Right kidney (tissue), 1 donor: ENCODE measurements around the gene MYLK4.

ENCODE experiments used
- DNase-seq: peaks from one replicate; pipeline ENCODE4 v3.0.0-alpha.2; 2016

The MYLK4 gene

DNA sequence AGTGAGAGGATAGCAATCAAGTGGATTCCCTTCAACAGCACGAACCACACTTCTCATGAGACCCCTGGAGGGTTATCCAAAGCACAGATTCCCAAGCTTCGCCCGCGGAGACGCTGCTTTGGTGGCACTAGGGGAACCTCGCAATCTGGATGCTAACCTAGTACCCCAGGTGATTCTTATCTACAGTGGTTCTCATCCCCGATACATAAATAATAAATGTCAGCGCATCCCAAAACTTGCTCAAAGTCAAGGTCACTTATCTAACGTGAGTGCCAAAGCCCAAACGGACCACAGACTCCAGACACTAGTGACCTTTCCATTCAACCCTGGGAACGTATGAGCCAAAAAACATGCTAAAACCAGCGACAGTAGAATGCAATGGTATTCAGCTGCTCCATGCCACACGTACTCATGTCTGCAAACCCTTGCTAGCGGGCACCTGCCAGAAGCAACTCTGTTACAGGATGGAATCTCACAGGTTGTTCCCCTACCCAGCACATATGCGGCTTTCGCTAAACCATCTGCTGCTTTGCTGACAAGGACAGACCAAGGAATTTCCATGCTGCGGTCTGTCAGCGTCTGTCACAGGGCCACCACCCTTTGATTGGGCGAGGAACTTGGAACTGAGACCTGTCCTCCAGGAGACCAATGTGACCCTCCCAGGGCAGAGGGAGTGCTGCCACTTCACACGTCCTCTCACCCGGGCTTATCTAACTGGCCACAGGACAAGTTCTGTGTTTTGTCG is 16.8 kb downstream of the MYLK4 start:
- DNase-seq, result no peak

DNA sequence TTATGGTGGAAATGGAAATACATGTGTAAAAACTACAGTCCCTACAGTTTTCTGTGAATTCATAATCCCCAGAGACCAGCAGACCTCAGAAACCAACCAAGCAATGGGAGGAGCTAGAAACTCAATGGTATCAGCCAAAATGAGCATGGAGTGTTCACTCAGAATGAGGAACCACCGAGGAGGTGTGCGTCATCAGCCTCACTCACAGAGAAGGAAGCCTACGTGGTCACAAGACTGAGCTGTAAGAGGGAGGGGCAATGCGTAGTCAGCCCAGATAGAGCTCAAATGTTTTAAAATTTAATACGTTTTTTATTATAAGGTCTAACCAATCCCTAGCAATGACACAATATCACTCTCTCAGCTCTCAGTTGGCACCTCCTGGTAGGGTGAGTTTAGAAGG is 17.4 kb downstream of the MYLK4 start:
- DNase-seq, result no peak

DNA sequence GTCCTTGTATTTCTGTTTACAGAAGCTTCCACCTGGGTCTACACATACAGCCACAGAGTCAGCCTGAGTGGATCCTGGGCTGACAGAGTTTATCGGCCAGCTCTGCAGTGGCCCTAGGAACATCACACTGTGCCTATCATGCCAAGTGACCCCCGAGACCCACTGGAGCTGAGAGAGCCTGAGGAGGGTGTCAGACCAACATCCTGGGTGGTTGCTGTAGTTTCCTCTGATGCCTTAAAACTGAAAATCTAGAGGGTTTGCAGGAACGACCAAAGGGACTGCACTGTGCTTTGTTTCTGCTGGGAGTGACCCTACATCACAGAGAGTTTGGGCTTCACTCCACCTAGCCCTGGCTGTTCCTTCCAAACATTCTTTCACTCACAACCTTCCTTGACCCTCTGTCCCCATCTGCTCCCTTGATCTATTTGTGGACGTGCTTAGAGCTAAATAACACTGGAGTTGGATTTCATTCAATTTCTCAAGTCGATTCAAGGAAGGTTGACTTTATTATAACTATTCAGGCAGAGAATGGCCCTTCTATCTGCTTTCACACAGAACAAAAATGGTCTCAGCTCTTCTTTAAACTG is 18.1 kb downstream of the MYLK4 start:
- DNase-seq, result no peak

DNA sequence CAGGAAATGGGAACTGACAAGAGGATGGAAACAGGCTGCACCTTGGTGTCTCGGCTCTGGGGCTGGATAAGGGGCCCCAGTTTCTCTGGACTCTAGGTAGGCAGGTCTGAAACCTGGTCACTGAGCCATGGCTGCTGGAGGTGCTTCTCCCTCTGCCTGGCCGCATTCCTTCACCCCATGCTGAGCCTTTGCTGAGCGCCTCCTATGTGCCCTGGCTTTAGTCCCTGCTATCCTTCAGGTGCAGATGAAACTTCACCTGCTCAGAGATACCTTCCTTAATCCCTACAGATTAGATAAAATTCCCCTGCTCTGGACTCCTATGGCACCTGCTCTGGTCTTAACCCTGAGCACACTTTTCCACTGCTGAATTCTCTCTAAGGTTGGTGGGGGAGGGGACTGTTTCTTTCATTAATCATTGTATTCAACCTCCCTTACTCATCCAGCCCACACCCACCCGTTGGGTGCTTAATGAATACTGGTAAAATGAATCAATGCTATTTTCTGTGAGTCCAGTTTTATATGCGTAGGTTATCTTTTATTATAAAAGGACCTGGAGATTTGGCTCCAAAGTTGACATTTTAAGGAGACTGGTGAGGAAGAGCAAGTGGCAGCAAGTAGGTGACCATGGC is 19.3 kb downstream of the MYLK4 start:
- DNase-seq, result no peak

DNA sequence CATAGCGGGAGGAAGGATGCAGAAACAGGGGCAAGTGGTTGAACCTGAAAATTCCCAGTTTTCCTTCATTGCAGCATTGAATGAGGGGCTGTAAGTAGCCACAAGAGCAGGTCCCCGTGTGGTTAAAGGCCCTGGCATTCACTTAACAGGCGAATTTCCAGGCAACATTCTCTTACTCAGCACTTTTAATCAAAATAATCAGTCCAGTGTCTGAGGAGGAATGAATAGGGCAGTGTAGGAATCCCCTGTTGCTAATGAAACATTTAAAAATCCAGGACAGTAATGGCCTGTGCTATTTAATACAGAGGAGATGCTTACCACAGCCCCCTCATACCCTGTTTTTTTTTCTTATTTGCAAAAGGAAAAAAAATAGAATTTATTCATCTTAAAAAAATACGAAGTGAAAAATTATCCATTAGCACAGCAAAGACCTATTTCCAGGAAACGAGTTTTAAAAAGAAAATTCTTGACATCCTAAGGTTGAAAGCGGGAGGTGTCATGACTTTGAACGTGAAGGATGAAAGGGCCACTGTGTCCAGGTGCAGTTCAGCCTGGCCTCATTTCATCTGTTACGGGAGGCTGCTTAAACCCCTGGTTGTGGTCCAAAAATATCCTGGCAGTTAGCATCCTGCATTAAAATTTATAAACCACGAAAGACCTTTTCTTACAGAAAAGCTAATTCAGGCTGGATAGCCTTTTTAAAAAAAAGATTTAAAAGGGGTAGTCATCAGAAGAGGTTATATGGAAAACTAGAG is 20.2 kb downstream of the MYLK4 start:
- DNase-seq, result no peak

DNA sequence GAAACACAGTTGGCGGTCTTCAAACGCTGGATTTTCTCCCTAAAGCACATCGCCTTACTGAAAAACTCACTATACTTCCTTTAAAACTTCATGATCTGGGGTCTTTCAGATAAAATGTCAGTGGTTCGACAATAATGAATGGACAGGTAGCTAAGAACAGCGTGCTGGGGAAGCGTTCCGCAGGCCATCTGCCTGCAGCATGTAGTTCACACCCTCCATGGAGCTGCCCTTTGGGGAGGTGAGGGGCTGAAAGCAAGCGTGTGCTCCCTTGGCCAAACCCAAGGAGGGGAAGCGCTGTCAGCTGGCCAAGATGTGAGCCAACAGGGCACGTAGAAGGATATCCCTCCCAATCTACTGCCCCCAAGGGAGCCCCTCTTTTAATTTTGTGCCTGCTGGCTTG is 20.8 kb downstream of the MYLK4 start:
- DNase-seq, result no peak

DNA sequence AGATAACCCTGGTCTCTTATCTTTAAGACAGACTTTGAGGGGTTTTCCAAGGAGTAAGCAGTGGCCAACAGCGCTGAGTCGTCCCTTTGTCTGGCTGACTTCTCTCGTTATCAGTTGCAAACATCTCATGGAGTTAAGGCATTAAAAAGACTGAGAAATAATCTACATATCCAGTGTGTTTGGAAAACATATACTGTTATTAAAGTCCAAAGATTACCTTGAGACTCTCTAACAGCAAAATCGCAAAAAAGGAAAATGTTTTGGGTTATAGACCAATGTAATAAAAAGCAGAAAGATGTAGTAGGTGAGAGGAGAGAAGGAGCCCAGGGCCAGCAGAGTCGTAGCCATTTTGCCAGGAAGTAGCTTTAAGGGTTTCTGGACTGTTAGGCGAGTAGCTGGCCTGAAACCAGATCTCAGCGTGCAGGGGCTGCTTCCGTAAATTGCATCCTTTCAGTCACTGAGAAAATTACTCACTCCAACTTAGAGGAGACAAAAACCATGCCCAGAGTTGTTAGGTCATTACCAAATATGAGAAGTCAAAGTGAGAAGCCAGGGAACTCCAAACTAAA is 24.6 kb downstream of the MYLK4 start:
- DNase-seq, result no peak

DNA sequence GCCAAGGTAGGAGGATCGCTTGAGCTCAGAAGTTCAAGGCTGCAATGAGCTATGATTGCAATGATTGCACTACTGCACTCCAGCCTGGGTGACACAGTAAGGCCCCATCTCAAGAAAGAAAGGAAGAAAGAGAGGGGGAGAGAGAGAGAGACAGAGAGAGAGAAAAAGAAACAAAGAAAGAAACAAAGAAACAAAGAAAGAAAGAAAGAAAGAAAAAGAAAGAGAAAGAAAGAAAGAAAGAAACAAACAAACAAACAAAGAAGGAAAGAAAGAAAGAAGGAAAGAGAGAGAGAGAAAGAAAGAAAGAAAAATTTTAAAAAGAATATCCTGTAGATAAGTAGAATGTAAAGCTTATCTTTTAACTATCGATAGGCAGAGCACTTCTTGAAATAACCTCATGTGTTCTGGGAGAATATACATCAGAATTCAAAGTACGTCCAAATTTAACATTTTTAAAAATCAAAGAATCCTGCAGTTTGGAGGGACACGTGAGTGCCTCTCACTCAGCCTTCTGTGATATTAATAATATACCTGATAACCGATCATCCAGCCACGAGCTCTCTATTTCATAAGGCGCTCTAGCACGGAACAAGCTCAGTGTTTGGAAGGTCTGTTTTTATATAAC is 25.2 kb downstream of the MYLK4 start:
- no peak for DNase-seq

DNA sequence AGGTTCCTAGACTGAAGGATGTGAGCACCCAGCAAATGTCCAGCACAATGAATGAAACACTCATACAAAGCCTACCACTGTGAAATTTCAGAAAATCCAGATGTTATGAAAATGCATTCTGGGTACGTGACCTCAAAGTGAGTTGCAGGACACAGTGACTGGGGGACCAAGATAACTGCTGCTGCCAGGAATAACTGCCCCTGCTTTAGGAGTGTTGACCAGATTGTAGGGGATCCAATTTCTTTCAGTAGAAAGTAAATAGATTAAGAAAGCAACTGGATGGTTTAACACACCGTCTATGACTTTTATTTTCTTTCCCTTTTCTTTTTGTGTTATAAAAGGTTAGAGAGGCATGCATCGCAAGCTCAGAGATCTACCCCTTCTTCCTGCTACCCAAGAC is 29.5 kb downstream of the MYLK4 start:
- DNase-seq, result no peak

DNA sequence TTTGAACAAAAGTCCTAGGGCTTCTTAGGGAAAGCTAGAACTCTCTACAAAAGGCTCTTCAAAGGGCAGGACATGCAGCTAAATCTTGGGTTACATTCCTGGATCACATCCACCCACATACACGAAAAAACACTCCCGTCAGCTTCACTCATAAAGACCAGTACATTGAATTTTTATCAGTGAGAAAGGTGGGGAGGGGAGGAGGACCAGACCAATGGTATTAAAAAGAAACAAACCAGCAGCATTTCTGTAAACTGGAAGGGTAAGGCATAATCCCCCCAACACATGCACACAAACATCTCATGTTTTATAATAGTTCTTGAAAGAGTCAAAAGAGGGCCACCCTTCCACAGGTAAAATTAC is 31.6 kb downstream of the MYLK4 start:
- no peak for DNase-seq

DNA sequence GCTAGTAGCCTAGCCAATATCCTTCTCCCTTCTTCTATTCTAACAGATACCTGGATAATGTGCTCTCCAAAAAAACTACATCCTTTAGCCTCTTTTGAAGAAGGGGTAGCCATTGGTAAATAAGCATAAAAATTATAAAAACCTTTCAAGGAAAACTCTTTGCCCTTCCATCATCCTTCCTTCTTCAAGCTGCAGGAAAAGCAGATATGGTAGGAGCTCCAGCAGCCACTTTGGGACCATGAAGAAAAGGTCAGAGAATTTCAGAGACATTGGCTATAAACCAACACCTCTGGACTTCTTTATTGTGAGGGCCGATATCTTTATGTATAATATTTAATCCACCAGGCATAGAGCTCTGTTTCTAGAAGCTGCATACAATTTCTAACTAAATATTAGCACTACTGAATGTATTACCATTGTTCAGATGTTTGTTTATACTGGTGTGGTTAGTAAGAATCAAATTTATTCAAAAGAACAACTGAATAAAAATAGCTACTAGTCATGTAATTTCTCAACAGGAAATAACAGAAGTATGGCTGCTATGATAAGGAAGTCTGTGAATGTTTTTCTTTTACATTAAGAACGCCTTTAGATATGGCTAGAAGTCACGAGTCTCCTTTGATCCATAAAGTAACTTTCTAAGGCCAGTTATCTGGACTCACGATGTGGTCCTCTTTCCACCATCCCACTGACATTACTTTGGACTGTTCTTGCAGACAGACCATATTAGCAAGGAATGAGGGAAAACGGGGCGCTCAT is 32.2 kb downstream of the MYLK4 start:
- no peak for DNase-seq

DNA sequence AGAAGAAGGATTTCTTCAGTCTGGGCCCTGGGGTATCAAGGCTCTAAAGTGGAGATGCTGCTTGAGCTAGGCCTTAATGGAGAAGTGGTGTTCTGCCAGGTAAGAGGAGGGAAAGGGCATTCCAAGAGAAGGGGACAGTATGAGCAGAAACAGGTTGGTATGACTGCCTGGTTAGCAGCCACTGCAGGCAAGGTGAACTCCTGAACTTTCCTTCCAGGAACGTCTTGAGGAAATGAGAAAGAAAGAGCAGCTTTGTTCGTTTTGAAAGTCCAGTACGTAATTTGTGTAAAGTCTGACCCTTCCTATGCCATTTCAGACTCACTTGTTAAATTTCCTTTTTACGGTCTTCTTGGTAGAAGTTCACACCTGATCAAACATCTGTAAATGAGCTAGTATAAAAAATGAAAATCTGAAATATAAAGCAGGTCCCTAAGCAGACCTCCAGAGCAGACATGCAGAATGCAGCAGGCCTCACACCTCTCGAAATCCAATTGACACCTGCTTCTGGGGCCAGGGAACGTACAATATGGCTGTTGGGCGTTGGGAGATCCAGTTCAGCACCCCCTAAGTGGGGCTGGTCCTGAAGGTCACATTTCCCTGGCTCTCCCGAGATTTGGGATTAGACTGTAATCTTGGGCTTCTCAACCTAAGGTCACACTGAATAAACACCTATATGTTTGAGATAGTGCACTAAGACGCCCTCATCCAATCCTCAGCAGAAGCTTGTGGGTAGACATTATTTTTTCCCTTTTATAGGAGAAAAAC is 33.6 kb downstream of the MYLK4 start:
- DNase-seq, result no peak

DNA sequence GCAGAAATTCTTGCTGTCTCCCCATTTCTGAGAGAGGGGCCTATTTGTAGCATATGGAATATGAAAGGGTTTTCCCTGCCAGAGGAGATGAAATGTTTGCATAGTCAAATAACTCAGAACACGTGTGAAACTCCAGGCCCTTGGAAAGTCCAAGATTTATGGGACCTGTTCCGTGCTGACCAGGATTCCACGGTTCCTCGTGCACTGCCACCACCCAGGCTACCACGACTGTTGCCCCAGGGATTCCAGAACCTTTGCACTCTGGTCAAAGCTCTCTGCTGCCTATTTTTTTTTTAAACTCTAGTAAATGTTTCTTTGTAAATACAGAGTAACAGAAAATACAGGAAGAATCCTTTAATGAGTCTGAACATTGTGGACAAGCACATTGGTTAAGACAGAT is 35.0 kb downstream of the MYLK4 start:
- DNase-seq, result no peak

DNA sequence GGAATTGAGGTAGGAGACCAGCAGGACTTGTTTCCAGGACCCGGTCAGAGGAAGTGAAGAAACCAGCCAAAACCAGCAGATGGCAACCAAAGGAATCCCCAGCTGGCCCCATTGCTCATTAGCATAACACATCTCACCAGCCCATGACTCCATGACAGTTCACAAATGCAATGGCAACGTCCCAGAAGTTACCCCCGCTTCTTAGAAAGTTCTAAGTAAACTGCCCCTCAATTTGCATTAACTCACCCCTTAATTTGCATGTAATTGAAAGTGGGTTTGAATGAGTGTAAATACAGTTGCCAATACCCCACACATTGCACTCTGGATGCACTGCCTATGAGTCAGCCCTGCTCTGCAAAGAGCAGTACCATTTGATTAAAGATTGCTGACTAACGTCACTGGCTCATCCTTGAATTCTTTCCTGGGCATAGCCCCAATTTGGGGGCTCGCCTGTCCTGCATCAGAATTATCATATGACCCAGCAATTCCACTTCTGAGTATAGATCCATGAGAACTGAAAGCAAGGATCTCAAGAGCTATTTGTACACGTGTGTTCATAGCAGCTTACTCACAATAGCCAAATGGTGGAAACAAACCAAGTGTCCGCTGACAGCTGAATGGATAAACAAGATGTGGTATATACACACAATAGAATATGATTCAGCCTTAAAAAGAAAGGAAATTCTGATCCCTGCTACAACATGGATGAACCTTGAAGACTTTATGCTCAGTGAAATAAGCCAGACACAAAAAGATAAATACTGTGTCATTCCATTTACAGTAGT is 36.4 kb downstream of the MYLK4 start:
- no peak for DNase-seq

DNA sequence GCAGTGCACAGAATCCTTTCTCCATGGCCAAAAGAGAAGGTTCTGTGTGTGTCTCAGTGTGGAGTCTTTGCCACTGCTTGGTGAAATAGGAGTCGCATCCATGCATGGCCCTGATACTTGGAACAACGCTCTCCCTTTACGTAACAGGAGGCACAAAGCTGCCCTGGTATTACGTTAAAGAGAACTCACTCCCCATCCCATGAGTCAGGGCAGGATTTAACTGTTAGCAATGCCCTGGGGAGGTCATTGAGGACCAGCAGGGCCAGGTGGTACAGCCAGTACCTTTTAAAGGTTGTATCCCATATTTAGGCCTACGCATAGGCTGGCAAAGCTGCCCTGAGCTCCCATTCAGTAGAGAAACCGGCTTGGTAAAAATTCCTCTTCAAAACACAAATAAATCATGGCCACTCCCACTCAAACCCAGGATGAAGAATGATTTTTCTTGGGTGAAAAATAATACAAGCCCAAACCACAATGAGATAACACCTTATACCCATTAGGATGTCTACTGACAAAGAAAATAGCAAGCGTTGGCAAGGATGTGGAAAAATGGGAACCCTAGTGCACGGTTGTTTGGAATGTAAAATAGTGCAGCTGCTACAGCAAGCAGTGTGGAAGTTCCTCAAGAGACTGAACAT is 37.1 kb downstream of the MYLK4 start:
- DNase-seq, result no peak

DNA sequence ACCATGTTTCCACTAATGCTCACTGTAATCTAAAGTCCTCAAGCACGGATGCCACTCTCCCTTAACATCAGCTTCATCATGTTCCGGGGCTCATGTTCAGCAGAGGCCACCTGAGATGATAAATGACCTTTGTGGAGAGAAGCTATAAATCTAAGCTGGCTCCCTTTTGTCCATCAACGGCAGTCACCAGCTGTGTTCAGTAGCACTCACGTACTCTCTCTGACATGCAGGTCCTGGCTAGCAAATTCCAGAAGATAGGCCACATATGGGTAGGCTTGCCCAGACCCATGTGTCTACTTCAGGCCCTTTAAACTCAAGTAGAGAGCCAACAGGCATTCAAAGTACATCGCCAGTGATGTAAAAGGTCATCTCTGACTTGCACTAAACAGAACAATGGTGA is 38.6 kb downstream of the MYLK4 start:
- no peak for DNase-seq

DNA sequence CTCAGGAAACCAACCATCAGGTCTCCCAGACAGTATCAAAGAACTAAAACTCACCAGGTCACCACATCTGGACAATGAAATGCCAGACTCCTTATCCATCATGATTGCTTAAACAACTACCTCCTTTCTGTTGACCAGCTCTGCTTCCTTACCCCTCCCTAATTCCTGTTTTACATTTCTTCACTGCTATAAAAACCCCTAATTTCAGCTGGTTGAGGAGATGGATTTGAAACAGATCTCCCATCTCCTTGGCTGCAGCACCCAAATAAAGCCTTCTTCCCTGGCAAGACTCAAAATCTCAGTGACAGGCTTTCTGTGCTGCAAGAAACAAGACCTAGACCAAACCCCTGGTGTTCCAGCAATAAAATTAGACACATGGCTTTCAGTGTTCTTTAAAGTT is 40.3 kb downstream of the MYLK4 start:
- DNase-seq, result no peak

DNA sequence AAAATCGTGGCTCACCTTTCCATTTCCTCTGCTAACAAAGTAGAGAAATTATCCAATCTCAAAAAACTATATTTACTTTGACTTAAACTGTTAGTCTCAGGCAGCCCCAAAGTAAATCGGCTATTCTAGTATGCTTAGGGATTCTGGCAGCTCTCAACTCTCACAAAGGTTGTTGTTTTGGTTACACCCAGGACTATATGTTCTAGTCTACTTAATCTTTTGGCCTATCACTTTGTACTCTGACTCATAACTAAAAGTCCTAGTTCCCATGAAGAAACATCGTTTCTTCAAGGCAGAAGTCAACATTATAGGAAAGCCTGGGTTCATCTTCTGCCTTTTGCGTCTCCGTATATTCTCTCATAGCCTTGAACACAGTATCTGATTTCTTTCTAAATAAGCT is 42.3 kb downstream of the MYLK4 start:
- DNase-seq, result no peak

DNA sequence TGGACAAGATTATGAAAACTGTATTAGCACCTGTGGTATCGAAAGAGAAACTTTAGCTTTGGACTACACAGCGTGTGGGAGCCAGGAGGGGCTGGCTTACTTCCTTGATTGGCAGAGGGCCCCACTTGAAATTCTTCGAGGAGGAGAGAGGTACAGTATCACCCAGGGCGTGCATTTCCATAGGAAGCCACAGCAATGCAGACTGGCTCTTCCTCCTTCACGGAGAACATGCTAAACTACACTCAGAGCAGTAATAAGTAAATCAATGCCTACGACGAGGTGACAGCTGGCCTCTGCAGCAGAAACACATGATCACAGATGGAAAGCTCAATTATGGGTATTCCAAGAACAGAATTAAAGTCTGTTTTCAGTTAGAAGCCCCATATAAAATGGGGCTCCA is 44.2 kb downstream of the MYLK4 start:
- no peak for DNase-seq

DNA sequence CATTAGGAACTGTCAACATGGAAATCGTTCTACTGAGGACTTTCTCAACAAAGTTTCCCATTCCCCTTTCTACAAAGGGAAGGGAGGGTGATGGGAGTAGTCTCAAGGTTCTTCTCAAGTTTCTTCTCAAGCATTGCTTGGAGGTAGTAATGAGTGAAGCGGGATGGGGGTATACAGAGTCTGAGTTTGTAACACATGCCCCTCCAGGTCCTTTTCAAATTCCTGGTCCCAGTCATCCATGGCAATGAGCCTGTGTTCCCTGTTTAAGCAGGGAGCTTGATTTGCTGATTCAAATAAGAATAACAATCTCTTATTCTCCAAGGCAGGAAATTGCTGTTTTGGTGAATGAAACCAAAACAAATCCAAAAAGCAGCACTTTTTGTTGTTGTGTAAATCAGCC is 45.5 kb downstream of the MYLK4 start:
- no peak for DNase-seq
